ENCODE measurements around the gene SECISBP2. TPM values are rescaled to one million over a fixed set of nuclear protein-coding genes. Genes with fewer than 3 reads are reported as not detected.

SECISBP2 gene
- total and polyA plus RNA-seq, 7 donors, result 21.0 to 41.8 (median 35.0) TPM

DNA sequence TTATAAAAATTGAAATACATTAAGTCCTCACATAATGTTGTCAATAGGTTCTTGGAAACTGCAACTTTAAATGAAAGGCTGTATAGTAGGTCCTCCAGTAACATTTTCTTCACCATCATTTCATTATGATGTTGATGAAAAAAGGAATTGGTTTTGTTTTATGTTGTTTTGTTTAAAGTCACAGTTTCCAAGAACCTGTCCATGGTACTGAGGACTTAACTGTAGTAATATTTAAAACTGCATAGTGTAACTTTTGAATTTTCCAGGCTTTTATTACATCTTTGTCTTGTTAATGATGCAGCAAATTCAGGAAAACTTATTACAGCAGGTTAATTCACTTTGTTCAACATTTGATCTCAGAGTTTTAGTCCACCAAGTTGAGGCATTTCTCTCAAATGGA is 11.6 kb downstream of the SECISBP2 start:
- Histone ChIP-seq H3K4me3 (no peak overlapping the region), H3K9me3 (no peaks in the 10 kb centered on the region), H3K27me3 (no peaks in the 10 kb centered on the region), H3K36me3 (peaks cover 8 to 92% (median 55%) of the 10 kb centered on the region in 4 donors), H3K27ac (no peak overlapping the region), H3K4me1 (peaks cover 0 to 5% (median under 1%) of the 10 kb centered on the region in 4 donors)
- no peak for TF ChIP-seq EP300 (IDR thresholded peaks at IDR 0.05)
- no peak for TF ChIP-seq POLR2A (IDR thresholded peaks at IDR 0.05)
- TF ChIP-seq, protein P1, sequence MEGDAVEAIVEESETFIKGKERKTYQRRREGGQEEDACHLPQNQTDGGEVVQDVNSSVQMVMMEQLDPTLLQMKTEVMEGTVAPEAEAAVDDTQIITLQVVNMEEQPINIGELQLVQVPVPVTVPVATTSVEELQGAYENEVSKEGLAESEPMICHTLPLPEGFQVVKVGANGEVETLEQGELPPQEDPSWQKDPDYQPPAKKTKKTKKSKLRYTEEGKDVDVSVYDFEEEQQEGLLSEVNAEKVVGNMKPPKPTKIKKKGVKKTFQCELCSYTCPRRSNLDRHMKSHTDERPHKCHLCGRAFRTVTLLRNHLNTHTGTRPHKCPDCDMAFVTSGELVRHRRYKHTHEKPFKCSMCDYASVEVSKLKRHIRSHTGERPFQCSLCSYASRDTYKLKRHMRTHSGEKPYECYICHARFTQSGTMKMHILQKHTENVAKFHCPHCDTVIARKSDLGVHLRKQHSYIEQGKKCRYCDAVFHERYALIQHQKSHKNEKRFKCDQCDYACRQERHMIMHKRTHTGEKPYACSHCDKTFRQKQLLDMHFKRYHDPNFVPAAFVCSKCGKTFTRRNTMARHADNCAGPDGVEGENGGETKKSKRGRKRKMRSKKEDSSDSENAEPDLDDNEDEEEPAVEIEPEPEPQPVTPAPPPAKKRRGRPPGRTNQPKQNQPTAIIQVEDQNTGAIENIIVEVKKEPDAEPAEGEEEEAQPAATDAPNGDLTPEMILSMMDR (IDR thresholded peaks at IDR 0.05), result no peak
- TF ChIP-seq POLR2AphosphoS5 (IDR thresholded peaks at IDR 0.05), result no peak
- intact Hi-C loops (cut with DNase I), result no loop called here
- no peak for DNase-seq

GRCh38 chr9:89330513-89330912 is 12.2 kb downstream of the SECISBP2 start:
- DNase-seq, result no peak
- peaks cover 8 to 98% (median 58%) of the 10 kb centered on the region in 4 donors for H3K36me3 ChIP-seq
- WGBS, 2 donors, result 96 to 97% methylated on average over 7 of the region's 7 CpGs
- intact Hi-C loops (cut with DNase I), result no loop called here
- no peak for TF ChIP-seq EP300 (IDR thresholded peaks at IDR 0.05)
- TF ChIP-seq, protein P1 (IDR thresholded peaks at IDR 0.05), result no peak
- TF ChIP-seq POLR2A (IDR thresholded peaks at IDR 0.05), result no peak
- H3K27ac ChIP-seq, result no peak overlapping the region
- no peak overlapping the region for H3K4me3 ChIP-seq
- no peaks in the 10 kb centered on the region for H3K9me3 ChIP-seq
- no peaks in the 10 kb centered on the region for H3K4me1 ChIP-seq
- no peaks in the 10 kb centered on the region for H3K27me3 ChIP-seq

GRCh38 chr9:89339807-89340206 is 21.5 kb downstream of the SECISBP2 start:
- Histone ChIP-seq H3K27ac (no peak overlapping the region), H3K27me3 (no peaks in the 10 kb centered on the region), H3K36me3 (peaks cover 18 to 100% (median 47%) of the 10 kb centered on the region in 4 donors), H3K4me1 (no peaks in the 10 kb centered on the region), H3K9me3 (no peaks in the 10 kb centered on the region), H3K4me3 (no peak overlapping the region)
- intact Hi-C loops (cut with DNase I), result no loop called here
- 85 to 86% methylated on average over 2 of the region's 2 CpGs for WGBS, 2 donors
- DNase-seq, result no peak
- TF ChIP-seq POLR2AphosphoS5 (IDR thresholded peaks at IDR 0.05) (no peak), POLR2A (IDR thresholded peaks at IDR 0.05) (no peak), EP300 (IDR thresholded peaks at IDR 0.05) (no peak)
- TF ChIP-seq, protein P1 (IDR thresholded peaks at IDR 0.05), result no peak

GRCh38 chr9:89340332-89340731 is 22.0 kb downstream of the SECISBP2 start:
- H3K9me3 ChIP-seq, result no peaks in the 10 kb centered on the region
- H3K27me3 ChIP-seq, result no peaks in the 10 kb centered on the region
- WGBS, 2 donors, result 85 to 92% methylated on average over 3 of the region's 3 CpGs
- peaks cover 17 to 100% (median 49%) of the 10 kb centered on the region in 4 donors for H3K36me3 ChIP-seq
- H3K4me3 ChIP-seq, result no peak overlapping the region
- no peak overlapping the region for H3K27ac ChIP-seq
- TF ChIP-seq POLR2A (IDR thresholded peaks at IDR 0.05) (no peak), POLR2AphosphoS5 (IDR thresholded peaks at IDR 0.05) (no peak), EP300 (IDR thresholded peaks at IDR 0.05) (no peak)
- TF ChIP-seq, protein P1 (IDR thresholded peaks at IDR 0.05), result no peak
- H3K4me1 ChIP-seq, result no peaks in the 10 kb centered on the region
- intact Hi-C loops (cut with DNase I), result no loop called here
- no peak for DNase-seq

GRCh38 chr9:89342213-89342612 is 23.9 kb downstream of the SECISBP2 start:
- Histone ChIP-seq H3K36me3 (peaks cover 24 to 100% (median 63%) of the 10 kb centered on the region in 4 donors), H3K27ac (no peak overlapping the region), H3K4me1 (no peaks in the 10 kb centered on the region), H3K27me3 (no peaks in the 10 kb centered on the region), H3K4me3 (no peak overlapping the region), H3K9me3 (no peaks in the 10 kb centered on the region)
- TF ChIP-seq POLR2AphosphoS5 (IDR thresholded peaks at IDR 0.05) (no peak), EP300 (IDR thresholded peaks at IDR 0.05) (no peak), POLR2A (IDR thresholded peaks at IDR 0.05) (no peak)
- TF ChIP-seq, protein P1 (IDR thresholded peaks at IDR 0.05), result no peak
- WGBS, 2 donors, result 96 to 98% methylated on average over 6 of the region's 6 CpGs
- DNase-seq, result no peak
- intact Hi-C loops (cut with DNase I), result no loop called here
